NCI-H1694 (cell line): ENCODE results near the gene TLR10.
"Not testable (repeated sequence)": the region's sequence is repeated elsewhere in the genome, so short reads cannot be mapped to it uniquely, and the experiment has no call there.

ENCODE experiments used
- DNase-seq: peaks from one replicate; lab custom pipeline; 2025; lab: John Stamatoyannopoulos, UW

TLR10 gene

GRCh38 chr4:38802561-38803355, 20.0 kb upstream of the TLR10 start:
- DNase-seq: no peak

GRCh38 chr4:38800961-38801450, 18.2 kb upstream of the TLR10 start:
- DNase-seq: no peak

GRCh38 chr4:38800366-38800765, 17.6 kb upstream of the TLR10 start:
- no peak for DNase-seq

DNA sequence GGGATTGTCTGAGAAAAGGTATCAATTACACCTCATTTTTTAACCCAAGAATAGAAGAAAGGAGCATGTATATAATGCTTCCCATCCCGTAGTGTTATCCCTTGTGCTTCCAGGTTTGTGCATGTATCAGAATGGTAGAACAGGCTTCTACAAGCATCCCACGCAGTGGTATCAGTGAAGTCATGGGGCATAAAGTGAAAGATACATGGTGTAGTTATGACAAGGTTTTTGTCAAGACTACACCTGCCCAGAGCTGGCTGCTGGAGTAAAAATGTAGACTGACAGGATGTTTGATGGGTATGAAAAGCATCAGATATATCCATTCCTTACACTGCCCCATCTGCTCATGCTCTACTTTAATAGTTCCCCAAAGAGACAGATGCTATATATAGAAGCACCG, 12.3 kb upstream of the TLR10 start:
- DNase-seq: no peak

DNA sequence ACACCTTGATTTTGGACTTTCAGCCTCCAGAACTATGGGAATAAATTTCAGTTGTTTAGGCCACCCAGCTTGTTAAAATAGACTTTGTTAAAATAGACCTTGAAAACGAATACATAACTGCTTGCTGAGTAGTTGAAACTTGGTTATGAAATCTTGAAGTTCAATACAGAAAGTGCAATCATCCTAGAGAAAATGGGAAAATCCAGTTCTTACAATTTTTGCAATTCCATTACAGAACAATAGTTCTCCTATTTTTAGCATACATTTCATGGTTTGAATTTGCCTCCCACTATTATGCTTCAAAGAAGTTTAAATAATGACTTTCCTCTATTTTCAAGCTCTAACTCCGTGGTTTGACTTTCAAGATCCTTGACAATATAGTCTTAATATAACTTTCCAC, 11.3 kb upstream of the TLR10 start:
- DNase-seq: no peak

DNA sequence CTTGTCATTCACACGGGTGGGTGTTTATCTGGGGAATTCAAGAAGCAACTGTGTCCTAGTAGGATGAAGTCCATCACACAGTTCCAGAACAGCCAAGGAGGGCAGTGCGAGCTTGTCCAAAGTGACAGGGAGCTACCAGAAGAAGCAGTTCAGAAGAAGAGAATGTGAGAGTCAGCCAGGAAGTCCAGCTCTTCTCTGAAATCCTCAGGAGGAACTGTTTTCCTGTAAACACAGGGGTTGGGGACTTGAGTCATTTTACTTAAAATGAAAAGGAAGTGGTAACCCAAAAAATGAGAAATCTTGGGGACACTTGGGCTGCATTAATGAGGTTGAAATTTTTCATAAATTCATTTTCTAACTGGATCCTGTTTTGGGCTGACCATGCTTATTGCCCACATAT, 8.2 kb upstream of the TLR10 start:
- no peak for DNase-seq

GRCh38 chr4:38788317-38788716, 5.5 kb upstream of the TLR10 start:
- DNase-seq: no peak

- no peak for DNase-seq
Observed at GRCh38 chr4:38787693-38788092, 4.9 kb upstream of the TLR10 start.

DNA sequence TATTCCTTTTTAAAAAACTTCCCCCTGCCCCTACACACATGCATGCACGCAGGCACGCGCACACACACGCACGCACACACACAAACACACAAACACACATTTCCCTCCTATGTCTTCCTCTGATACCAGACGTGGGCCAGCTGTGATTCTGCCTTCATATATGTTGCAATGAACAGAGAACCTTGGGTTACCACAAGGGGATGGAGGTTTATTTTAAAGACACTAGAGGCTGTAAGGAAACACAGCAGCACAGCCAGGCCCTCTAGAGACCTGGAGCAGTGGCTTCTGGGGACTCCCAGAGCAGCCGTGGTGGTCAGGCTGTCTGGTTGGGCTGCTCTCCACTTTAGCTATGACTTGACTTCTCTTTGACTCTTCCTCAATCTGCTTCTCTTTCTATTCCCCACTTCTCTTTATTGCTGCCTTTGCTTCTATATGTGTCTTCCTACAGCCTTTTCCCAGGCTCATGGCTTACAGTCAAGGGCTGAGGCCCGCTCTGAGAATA, 3.2 kb upstream of the TLR10 start:
- DNase-seq: no peak

- no peak for DNase-seq
Observed at GRCh38 chr4:38785041-38785790, 2.4 kb upstream of the TLR10 start.

DNA sequence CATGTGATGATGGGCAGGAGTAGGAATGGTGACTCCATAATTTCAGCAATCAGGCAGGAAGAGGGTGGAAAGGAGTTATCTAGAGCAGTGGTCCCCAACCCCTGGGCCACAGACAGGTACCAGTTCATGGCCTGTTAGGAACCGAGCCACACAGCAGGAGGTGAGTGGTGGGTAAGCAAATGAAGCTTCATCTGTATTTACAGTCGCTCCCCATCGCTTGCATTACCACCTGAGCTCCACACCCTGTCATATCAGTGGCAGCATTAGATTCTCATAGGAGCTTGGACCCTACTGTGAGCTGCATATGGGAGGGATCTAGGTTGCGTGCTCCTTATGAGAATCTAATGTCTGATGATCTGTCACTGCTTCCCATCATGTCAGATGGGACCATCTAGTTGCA, 1.4 kb upstream of the TLR10 start:
- DNase-seq: no peak

DNA sequence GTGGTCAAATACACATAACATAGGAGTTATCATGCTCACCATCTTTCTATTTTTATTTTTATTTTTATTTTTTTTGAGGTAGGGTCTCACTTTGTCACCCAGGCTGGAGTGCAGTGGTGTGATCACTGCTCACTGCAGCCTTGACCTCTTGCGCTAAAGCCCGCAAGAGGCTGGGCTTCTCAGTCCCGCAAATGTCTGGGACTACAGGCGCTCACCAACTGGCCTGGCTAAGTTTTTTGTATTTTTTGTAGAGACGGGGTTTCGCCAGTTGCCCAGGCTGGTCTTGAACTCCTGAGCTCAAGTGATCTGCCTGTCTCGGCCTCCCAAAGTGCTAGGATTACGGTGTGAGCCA, 295 bp upstream of the TLR10 start:
- DNase-seq: no peak

DNA sequence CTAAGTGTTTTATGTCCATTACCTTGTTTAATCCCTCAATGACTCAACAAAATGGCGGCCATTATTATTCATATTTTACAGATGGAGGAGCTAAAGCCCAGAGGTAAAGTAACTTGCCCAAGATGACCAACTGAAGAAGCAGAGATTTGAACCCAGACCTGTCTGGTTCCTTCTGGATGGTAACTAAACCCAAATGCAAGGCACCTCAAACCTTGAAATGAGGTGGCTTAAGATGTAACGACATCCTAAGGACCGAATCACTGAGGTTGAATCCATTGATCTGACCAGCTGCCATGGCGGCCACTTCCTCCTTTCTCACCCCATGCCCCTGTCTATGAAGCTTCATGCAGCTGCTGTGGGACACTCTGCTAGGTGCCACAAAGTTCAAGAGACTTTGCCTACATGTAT, 932 bp downstream of the TLR10 start:
- DNase-seq: no peak

DNA sequence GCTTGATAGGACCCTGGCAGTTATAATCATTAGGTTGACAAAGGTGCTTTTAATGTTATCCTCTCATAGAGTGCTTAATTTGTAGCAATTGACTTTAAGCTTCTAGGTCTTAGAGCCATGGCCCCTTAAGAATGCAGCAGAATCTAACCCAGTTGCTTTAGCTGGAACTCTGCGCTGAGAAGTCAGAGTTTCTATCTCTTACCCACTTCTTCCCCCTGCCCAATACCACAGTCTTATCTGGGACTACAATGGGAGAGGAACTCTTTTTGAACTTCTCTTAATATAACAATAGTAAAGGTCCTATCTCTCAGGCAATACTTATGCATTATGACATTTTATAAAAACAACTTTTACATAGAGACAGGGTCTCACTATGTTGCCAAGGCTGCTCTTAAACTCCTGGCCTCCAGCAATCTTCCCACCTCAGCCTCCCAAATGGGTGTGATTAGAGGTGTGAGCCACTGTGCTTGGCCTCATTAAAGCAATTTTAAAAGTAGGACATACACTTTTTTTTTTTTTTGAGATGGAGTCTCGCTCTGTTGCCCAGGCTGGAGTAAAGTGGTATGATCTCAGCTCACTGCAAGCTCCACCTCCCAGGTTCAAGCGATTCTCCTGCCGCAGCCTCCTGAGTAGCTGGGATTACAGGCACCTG, 1.8 kb downstream of the TLR10 start:
- no peak for DNase-seq

DNA sequence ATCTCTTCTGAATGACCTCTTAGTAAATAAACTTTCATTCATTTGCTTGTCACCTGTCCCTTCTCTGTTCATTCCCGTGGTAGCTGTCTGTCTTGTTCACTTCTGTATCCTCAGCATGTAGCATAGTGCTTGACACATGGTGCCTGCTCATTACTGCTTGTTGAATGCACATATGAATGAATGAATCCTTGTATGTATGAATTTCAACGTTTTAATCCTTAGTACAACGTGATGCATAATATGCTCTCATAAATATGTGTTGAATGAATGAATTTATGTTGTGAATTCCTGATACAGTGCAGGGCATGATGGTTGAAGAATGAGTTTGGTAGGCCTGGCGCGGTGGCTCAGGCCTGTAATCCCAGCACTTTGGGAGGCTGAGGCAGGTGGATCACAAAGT, 3.0 kb downstream of the TLR10 start:
- no peak for DNase-seq

DNA sequence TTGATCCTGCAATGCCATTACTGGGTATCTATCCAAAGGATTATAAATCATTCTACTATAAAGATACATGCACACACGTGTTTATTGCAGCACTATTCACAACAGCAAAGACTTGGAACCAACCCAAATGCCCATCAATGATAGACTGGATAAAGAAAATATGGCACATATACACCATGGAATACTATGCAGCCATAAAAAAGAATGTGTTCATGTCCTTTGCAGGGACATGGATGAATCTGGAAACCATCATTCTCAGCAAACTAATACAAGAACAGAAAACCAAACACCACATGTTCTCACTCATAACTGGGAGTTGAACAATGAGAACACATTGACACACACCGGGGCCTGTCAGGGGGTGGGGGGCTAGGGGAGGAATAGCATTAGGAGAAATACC, 4.9 kb downstream of the TLR10 start:
- not testable (repeated sequence) for DNase-seq

DNA sequence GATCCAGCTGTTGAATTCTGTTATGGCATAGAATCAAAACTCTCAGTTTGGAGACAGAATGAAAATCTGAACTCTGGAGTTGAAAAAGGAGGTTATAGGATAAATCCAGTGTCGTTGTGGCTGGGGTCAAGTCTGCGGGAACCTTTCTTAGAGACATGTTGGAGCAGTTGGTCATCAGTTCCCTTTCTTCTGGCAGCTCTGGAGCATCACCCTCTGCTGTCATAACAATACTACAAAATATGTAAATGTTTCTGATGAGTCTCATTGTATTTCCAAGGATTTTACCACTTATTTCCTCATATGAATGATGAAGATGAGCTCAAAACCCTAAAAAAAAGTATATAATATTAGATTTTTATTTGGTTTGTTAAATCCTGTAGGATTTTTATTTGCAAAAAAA, 7.5 kb downstream of the TLR10 start:
- no peak for DNase-seq

DNA sequence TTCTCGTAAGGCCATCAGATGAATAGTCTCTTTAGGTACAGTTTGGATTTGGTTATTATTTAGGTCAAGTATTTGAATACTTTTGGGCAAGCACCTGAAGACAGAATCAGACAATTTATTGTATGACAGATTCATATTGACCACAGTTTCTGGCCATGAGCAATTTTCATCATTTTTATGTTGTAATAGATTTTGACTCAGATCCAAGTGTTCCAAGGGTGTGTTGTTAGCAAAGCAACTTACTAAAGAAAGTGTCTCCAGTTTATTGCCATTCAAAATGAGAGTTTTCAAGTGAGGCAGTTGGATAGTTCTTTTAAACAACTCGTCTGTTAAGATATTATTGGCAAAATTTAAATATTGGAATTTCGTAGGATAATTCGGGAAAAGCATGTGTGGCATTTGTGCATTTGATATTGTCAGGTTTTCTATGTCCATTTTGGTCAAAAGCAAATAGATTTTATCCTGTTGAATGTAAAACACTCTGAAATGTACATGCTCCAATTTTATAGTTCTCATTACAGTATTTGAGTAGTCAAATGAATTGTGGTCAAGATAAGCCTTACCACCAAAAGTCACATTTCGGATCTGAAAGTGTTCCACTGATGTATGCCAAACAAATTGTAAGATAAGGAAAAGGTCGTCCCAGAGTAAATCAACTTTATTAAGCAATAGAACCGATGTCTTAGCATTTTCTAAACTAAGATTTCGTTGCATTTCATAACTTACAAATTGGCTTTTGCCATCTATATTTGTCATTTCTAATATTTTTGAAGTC, 8.4 kb downstream of the TLR10 start:
- no peak for DNase-seq

- DNase-seq: not testable (repeated sequence)
Observed at GRCh38 chr4:38770281-38770680, 12.5 kb downstream of the TLR10 start.

GRCh38 chr4:38769857-38770256, 12.9 kb downstream of the TLR10 start:
- DNase-seq: no peak

DNA sequence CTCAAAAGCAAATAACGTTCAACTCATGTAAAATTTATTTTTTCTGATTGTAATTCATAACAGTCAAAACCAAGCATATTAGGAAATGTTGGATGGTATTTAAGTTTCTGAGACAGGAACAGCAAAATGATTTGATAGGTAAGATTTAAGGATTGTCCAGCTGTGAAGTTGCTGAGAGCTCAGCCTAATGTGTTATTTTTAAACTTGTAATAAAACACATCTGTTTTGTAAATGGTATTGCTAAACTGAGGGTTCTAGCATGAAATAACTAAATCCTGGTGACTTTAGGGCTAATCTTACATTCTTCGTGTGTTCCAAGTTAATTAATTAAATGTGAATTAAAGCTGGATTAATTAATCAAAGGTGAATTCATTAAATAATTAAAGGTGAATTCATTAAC, 13.3 kb downstream of the TLR10 start:
- no peak for DNase-seq

GRCh38 chr4:38768968-38769394, 13.8 kb downstream of the TLR10 start:
- DNase-seq: no peak
